ENCODE results near the gene SLC6A17. TPM values are rescaled to one million over a fixed set of nuclear protein-coding genes. Genes with fewer than 3 reads are reported as not detected.

Gene SLC6A17
- total RNA-seq, 1 experiment from 2014 or later = 0.24 TPM

- TF ChIP-seq, protein P1, sequence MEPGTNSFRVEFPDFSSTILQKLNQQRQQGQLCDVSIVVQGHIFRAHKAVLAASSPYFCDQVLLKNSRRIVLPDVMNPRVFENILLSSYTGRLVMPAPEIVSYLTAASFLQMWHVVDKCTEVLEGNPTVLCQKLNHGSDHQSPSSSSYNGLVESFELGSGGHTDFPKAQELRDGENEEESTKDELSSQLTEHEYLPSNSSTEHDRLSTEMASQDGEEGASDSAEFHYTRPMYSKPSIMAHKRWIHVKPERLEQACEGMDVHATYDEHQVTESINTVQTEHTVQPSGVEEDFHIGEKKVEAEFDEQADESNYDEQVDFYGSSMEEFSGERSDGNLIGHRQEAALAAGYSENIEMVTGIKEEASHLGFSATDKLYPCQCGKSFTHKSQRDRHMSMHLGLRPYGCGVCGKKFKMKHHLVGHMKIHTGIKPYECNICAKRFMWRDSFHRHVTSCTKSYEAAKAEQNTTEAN (CRISPR knock-in tag; IDR thresholded peaks at IDR 0.05) = no peak
- TF ChIP-seq, protein P2, sequence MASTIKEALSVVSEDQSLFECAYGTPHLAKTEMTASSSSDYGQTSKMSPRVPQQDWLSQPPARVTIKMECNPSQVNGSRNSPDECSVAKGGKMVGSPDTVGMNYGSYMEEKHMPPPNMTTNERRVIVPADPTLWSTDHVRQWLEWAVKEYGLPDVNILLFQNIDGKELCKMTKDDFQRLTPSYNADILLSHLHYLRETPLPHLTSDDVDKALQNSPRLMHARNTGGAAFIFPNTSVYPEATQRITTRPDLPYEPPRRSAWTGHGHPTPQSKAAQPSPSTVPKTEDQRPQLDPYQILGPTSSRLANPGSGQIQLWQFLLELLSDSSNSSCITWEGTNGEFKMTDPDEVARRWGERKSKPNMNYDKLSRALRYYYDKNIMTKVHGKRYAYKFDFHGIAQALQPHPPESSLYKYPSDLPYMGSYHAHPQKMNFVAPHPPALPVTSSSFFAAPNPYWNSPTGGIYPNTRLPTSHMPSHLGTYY (CRISPR knock-in tag; IDR thresholded peaks at IDR 0.05) = no peak
- no peak for TF ChIP-seq NFYB (CRISPR knock-in tag; conservative IDR thresholded peaks at IDR 0.05; ENCODE audit: low read depth)
Measured at GRCh38 chr1:110189181-110189580, 38.9 kb downstream of the SLC6A17 start (continued).

DNA sequence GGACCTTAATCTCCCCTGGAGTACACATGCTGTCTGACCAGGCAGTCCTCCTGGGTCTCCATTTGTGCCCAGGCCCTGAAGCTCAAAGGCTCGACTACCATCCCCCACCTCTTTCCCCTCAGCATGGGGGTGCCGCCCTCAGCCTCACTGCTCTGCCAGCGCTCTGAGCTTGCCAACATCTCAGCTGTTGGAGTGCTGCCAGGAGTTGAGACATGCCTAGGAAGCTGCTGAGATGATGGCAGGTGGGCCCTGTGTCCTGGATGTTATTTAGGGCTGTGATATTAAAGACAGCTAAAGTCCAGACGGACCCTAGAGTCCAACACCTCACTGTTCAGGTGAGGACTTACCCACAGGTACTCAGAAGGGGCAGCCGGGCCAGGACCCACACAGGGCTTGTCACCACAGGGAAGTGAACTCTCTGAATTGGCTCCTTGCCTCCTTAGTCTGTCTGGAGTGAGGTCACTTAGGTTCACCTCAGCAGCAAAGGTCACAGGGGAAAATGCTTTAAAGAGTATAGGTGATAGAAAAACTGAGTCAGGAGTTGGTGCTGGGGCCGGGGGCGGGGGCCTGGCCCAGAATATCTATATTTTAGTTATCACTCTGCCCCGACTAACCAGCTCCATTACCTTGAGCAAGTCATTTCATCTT, 40.1 kb downstream of the SLC6A17 start:
- ChIA-PET CTCF (interaction anchor here (1.0 to 3.1 kb wide), 2 partner anchors 17 to 123 kb away, joined by 3 to 9 read pairs; no protein-coding TSS in a partner anchor), POLR2A (no interaction called here)
- H3K27ac Mint-ChIP-seq = no peak overlapping the region
- TF ChIP-seq FOXK1 (CRISPR knock-in tag; IDR thresholded peaks at IDR 0.05) = no peak
- no peak for TF ChIP-seq EMX1 (CRISPR knock-in tag; IDR thresholded peaks at IDR 0.05)
- no peak for TF ChIP-seq OVOL2 (CRISPR knock-in tag; IDR thresholded peaks at IDR 0.05; ENCODE audit: borderline replicate concordance)
- TF ChIP-seq ZNF425 (CRISPR knock-in tag; conservative IDR thresholded peaks at IDR 0.05) = no peak
- TF ChIP-seq USF2 (CRISPR knock-in tag; IDR thresholded peaks at IDR 0.05) = no peak
- TF ChIP-seq CBFB (CRISPR knock-in tag; IDR thresholded peaks at IDR 0.05; ENCODE audit: low read depth) = no peak
- no peak for TF ChIP-seq CTCF (IDR thresholded peaks at IDR 0.05)
- no peak for TF ChIP-seq ATF3 (CRISPR knock-in tag; conservative IDR thresholded peaks at IDR 0.05)
- no peak for TF ChIP-seq RORB (CRISPR knock-in tag; IDR thresholded peaks at IDR 0.05)
- no peak for TF ChIP-seq MXD4 (CRISPR knock-in tag; IDR thresholded peaks at IDR 0.05; ENCODE audit: borderline replicate concordance)
- TF ChIP-seq PREB (CRISPR knock-in tag; IDR thresholded peaks at IDR 0.05; ENCODE audit: borderline replicate concordance) = no peak
- TF ChIP-seq, protein P3, sequence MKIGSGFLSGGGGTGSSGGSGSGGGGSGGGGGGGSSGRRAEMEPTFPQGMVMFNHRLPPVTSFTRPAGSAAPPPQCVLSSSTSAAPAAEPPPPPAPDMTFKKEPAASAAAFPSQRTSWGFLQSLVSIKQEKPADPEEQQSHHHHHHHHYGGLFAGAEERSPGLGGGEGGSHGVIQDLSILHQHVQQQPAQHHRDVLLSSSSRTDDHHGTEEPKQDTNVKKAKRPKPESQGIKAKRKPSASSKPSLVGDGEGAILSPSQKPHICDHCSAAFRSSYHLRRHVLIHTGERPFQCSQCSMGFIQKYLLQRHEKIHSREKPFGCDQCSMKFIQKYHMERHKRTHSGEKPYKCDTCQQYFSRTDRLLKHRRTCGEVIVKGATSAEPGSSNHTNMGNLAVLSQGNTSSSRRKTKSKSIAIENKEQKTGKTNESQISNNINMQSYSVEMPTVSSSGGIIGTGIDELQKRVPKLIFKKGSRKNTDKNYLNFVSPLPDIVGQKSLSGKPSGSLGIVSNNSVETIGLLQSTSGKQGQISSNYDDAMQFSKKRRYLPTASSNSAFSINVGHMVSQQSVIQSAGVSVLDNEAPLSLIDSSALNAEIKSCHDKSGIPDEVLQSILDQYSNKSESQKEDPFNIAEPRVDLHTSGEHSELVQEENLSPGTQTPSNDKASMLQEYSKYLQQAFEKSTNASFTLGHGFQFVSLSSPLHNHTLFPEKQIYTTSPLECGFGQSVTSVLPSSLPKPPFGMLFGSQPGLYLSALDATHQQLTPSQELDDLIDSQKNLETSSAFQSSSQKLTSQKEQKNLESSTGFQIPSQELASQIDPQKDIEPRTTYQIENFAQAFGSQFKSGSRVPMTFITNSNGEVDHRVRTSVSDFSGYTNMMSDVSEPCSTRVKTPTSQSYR (CRISPR knock-in tag; IDR thresholded peaks at IDR 0.05) = no peak
- no peak for TF ChIP-seq NFE2L1 (CRISPR knock-in tag; IDR thresholded peaks at IDR 0.05)
- TF ChIP-seq E2F5 (CRISPR knock-in tag; IDR thresholded peaks at IDR 0.05) = no peak
- TF ChIP-seq ETV6 (CRISPR knock-in tag; IDR thresholded peaks at IDR 0.05) = no peak
- no peak for TF ChIP-seq ZNF138 (CRISPR knock-in tag; conservative IDR thresholded peaks at IDR 0.05)
- TF ChIP-seq ELF4 (CRISPR knock-in tag; IDR thresholded peaks at IDR 0.05; ENCODE audit: low read depth) = no peak
- TF ChIP-seq ZNF263 (CRISPR knock-in tag; IDR thresholded peaks at IDR 0.05; ENCODE audit: low read depth) = no peak
- TF ChIP-seq GRHL2 (CRISPR knock-in tag; IDR thresholded peaks at IDR 0.05; ENCODE audit: insufficient replicate concordance, severe bottlenecking) = no peak
- H3K36me3 Mint-ChIP-seq = no peaks in the 10 kb centered on the region
- no peak overlapping the region for H3K4me3 Mint-ChIP-seq
- peaks cover 17% of the 10 kb centered on the region for H3K4me1 Mint-ChIP-seq
- no peaks in the 10 kb centered on the region for H3K27me3 Mint-ChIP-seq (ENCODE audit: low read depth)
- H3K9me3 Mint-ChIP-seq = no peaks in the 10 kb centered on the region
- no peak for ATAC-seq
- no peak for DNase-seq (ENCODE audit: low spot score)
